ENCODE data around the gene CGB7.
A peak's percentile ranks its signal among the peaks of the same experiment; 100 is the strongest.
"Not testable (repeated sequence)": the region's sequence is repeated elsewhere in the genome, so short reads cannot be mapped to it uniquely, and the experiment has no call there.

Gene CGB7

GRCh38 chr19:49042177-49042576 lies 15.4 kb downstream of the CGB7 start:
- no peak for DNase-seq (ENCODE audit: low read depth)

GRCh38 chr19:49039736-49040135 lies 17.8 kb downstream of the CGB7 start:
- DNase-seq (ENCODE audit: low read depth): not testable (repeated sequence)

- DNase-seq (ENCODE audit: low read depth): not testable (repeated sequence)
Measured at GRCh38 chr19:49038557-49039276, 18.8 kb downstream of the CGB7 start.

GRCh38 chr19:49038111-49038510 lies 19.4 kb downstream of the CGB7 start:
- not testable (repeated sequence) for DNase-seq (ENCODE audit: low read depth)

DNA sequence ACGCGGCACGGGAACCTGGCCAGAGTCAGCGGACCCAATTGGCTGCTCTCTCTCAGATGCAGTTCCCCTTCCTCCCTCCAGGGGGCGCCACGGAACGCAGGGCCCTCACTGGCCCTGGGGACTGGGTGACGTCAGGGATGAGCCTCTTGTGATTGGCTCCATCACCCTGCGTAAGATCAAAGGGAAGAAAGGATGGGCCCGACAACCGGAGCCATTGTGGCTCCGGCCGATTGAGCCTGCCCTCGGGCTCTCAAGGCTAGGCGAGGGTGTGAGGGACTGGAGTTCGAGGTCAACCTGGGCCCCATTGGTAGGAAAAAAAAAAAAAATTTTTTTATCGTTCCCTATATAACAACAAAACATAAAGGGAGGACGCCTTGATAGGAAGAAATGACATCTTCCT lies 20.7 kb downstream of the CGB7 start, which contains the start of gene CGB1:
Gene CGB1, minus strand, starts transcription at position 81 of the 400 bp plus-strand sequence. CDS start 184 bp downstream, outside the sequence.
- not testable (repeated sequence) for DNase-seq (ENCODE audit: low read depth)

- not testable (repeated sequence) for DNase-seq (ENCODE audit: low read depth)
Measured at GRCh38 chr19:49031642-49032301, 25.8 kb downstream of the CGB7 start, which contains the start of gene CGB2. Gene CGB2 (plus strand): TSS chr19:49031890. CDS start chr19:49032096, 206 bp downstream.

- DNase-seq (ENCODE audit: low read depth): not testable (repeated sequence)
Measured at GRCh38 chr19:49030323-49030722, 27.2 kb downstream of the CGB7 start.

DNA sequence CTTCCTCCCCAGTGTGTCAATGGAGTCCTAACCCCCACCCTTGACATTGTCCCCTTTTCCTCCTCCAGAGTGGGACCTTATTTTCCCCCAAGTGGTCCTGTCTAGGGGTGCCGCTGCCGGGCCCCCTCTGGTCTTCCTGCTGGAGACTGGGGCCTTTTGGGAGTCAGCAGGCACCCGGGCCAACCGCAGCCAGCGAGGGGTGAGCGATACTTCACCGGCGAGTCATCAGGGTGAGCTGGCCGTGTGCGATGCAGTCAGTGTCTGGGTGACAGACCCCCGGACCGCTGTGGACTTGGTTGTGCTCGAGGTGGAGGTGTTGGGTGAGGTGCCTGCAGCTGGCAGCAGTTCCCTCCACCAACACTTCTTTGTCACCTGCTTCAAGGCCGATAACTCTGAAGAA lies 27.8 kb downstream of the CGB7 start:
- DNase-seq (ENCODE audit: low read depth): not testable (repeated sequence)

DNA sequence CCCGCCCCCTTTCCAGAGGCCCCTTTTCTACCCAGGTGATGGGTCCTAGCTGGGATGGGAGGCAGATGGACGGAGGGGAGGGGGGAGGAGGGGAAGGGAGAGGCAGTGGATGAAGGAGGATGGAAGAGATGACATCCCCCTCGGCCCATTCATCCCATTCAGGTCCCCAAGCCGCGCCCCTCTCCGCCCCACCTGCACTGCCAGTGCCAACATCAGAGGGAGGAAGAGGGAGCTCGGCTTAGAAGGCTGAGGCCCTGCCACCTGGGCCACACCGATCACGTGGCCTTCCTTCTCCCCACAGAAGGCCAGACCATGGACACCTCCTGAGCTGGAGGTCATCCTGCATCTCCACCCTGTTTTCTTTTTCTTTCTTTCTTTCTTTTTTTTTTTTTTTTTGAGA lies 28.9 kb downstream of the CGB7 start:
- DNase-seq (ENCODE audit: low read depth): not testable (repeated sequence)

- not testable (repeated sequence) for DNase-seq (ENCODE audit: low read depth)
Measured at GRCh38 chr19:49025599-49025998, 31.9 kb downstream of the CGB7 start.

DNA sequence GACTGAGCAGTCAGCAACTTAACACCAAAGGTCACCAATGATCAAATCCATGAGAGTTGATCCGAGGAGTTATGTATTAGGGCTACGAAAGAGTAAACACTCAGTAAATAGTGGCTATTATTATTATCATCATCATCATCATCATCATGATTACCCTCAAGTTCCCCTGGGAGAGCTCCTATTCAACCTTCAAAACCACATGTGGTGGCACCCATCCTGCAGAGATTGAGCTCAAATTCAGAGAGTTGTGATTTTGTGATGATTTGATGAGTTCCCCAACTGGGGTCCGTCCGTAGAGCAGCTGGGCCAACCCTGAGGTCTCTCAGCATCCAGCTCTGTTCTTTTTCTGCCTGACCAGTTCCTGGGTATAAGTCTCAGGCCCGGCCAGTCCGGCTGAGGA lies 32.5 kb downstream of the CGB7 start:
- not testable (repeated sequence) for DNase-seq (ENCODE audit: low read depth)

GRCh38 chr19:49024233-49024632 lies 33.3 kb downstream of the CGB7 start, which contains the start of gene CGB3:
Gene CGB3 (minus strand): TSS chr19:49024333. CDS start chr19:49023971, 362 bp downstream.
- not testable (repeated sequence) for DNase-seq (ENCODE audit: low read depth)

DNA sequence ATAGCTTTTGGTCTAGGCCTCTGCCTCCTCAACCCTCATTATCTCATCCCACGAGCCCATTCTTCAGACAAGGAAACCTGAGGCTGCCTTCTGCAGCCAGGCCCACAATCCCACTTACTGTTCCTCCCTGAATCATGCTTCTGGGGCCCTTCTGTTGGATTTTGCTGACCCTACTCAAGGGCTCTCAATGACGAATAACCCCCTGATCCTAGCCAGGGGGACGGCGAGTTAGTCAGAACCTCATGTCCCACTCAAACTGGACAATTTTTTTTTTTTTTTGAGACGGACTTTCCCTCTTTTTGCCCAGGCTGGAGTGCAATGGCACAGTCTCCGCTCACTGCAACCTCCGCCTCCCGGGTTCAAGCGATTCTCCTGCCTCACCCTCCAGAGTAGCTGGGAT lies 35.4 kb downstream of the CGB7 start:
- DNase-seq (ENCODE audit: low read depth): no peak

DNA sequence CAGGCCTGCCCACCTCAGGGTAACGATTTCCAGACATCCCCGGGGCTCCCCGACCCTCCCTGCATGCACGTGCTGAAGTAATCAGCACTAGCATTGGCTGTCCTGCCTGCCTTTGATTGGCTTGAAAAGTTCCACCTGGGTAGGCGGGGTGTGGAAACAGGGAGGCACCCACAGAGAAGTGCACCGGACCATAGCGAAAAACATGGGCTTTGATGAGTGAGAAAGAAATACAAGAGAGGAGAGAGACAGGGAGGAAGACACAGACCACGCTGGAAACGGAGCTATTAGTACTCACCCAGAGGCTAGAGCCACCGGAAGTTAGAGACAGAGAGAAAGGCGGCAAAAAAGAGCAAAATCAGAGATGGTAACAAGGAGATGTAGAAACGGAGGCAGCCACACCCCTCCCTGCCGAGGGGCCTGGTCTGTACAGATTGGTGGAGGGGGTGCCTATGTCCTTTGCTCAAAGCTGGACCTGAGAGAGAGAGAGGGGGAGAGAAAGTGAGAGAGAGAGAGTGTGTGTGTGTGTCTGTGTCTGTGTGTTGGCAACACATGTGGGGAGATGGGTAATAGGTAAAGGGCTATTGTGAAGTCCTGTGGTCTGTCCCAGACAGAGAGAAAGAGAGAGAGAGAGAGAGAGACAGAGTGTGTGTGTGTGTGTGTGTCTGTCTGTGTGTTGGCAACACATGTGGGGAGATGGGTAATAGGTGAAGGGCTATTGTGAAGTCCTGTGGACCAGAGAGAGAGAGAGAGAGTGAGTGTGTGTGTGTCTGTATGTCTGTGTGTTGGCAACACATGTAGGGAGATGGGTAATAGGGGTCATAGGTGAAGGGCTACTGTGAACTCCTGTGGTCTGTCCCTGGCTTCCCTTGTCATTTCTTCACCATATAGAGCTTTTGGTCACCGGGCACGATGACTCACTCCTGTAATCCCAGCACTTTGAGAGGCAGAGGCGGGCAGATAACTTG lies 36.3 kb downstream of the CGB7 start:
- no peak for DNase-seq (ENCODE audit: low read depth)

- DNase-seq (ENCODE audit: low read depth): no peak
Measured at GRCh38 chr19:49020342-49020741, 37.2 kb downstream of the CGB7 start.

GRCh38 chr19:49019242-49019932 lies 38.2 kb downstream of the CGB7 start:
- peak; percentile 3 for DNase-seq (ENCODE audit: low read depth)

GRCh38 chr19:49018388-49019241 lies 38.9 kb downstream of the CGB7 start:
- DNase-seq (ENCODE audit: low read depth): not testable (repeated sequence)

- DNase-seq (ENCODE audit: low read depth): no peak
Measured at GRCh38 chr19:49017666-49018351, 39.7 kb downstream of the CGB7 start.

DNA sequence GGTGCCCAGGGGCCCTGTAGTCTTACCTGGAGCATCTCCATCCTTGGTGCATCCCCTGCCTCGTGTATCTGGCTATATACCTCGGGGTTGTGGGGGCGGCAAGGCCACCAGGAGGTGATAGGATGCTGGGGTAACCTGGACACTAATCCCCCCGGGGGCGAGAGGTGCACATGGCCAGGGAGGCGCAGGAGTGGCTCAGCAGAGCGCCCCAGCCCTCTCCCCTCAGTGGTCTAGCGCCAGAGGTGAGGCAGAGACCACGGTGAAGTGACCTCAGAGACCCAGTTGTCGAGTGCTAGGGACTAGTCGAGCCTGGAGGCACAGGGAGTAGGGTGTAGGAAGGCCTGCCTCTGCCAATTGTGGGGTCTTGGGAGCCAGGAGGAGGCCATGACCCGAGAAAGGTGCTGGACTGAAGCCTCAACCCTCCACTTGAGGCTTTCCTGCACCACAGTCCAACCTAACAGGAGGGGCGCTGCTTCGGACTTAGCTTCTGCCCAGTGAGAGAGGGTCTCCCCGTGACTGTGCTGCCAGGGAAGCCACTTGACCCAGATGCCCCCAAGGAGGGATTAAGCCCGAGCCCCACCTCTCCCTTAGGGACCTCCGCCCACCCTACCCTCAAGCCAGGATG lies 40.4 kb downstream of the CGB7 start, which contains the start of gene LHB:
Gene LHB, minus strand, starts transcription at position 51 of the 625 bp plus-strand sequence. Its CDS starts 10 bp downstream, at position 41.
- no peak for DNase-seq (ENCODE audit: low read depth)
